Midbrain (tissue), 1 donor: ENCODE results near the gene HM13.
"Not testable (repeated sequence)": the region's sequence is repeated elsewhere in the genome, so short reads cannot be mapped to it uniquely, and the experiment has no call there.

Experiments used
- DNase-seq: peaks from one replicate; lab custom pipeline; 2025; lab: John Stamatoyannopoulos, UW

Gene HM13

DNA sequence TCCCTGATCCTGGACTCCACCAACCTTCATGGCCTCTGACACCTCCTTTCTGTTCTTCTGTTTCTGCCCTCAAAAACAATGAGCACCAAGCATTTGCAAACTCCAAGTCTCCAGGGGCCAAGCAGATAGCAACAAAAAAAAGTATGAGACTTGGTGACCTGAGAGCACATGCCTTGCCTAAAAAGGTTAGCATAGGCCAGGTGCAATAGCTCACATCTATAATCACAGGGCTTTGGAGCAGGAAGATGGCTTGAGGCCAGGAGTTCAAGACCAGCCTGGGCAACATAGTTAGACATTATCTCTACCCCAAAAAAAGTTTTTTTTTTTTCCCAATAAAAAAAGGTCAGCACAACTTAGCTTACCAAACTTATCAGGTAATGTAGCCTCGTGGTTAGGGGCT lies 13.7 kb upstream of the HM13 start:
- DNase-seq: no peak

DNA sequence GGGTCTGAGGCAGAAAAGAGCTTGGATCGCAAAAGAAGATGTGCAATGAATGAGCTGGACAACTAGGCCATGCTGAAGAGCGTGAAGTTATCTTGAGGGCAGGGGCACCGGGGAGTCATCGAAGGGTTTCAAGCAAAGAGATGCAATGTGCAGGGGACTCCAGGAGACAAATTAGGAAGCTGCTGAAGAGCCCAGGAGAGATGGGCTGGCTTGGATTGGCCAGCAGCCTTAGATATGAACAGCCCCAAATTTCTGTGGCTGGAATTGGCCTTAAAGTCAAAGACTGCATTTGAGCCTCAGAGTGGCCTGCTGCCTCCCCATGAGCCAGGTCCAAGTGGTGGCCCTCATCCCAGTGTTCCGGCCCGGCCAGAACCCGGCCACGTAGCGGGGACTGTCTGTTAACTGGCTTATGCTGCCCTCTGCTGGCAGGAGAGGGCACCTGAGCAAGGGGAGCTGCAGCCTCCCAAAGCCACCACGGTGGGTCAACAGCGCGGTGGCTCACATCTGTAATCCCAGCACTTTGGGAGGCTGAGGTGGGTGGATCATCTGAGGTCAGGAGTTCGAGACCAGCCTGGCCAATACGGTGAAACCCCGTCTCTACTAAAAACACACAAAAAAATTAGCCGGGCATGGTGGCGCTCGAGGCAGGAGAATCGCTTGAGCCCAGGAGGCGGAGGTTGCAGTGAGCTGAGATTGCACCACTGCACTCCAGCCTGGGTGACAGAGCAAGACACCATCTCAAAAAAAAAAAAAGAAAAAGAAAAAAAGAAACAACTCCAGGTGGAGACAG lies 11.2 kb upstream of the HM13 start:
- peak; percentile 84 for DNase-seq

DNA sequence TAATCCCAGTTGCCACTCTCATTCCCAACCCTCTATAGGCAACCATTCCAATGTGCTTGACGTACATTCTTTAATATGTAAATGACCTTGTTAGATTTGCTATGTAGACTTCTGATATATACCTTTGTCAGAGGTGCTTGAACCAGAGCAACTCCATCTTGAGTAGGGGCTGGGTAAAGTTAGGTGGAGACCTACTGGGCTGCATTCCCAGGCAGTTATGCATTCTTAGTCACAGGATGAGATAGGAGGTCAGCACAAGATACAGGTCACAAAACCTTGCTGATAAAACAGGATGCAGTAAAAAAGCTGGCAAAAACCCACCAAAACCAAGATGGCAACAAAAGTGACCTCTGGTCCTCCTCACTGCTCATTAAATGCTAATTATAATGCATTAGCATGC lies 8.3 kb upstream of the HM13 start:
- DNase-seq: no peak

DNA sequence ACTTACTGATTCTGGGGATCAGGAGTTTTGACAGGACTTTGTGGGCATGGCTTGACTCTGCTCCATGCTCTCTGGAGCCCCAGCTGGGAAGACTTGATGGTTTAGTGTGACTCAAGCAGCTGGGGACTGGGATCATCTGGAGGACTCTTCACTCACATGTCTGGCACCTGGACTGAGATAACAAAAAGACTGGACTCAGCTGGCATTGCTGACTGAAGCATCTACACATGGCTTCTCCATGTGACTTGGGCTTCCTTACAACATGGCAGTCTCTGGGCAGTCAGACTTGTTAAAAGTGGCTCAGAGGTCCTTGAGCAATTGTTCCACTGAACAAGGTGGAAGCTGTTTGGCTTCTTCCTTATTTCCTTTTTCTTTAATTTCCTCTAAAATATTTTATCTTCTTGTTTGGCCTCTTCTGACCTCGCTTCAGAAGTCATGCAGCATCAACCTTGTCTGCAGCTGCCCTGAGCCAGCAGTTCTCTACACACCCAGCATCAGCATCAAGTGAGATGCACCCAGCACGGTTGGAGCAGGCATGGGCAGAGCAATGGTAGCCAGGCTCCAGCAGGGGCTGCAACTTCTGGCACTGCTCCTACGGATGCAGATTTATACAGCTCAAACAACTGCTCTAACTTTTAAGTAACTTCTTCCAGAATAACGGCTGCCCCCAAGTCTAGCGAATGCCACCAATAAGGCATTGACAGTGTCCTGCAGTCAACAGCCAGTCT lies 5.6 kb upstream of the HM13 start:
- DNase-seq: no peak

DNA sequence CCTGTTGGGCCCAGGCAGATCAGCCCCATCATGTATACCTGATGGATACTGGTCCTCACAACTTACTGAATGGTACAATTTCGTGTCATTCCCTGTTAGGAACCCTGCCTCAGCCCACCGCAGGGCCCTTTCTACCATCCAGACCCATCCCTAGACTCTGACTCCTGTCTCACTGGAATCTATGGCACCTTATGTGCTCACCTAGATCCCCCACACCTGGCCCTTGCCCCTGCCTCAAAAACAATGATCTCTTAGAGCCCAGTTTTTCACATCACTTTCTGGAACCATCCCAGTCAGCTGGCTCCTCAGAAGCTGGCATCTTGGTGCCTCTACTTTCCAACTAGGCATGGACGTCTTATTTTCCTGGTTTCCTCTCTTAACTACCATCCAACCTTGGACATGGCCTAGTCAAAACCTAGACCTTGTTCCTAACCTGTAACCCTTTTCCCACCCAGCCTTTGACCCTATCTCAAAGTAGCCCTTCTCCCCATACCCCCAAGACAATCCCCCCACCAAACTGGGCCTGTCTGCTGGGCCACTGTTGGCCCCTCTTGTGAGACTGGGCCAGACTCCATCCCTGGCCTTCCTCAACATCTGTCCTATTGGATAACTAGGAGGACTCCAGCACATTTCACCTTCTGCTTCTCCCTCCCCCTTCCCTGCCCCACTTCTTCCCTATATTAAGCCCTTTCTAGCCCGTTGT lies 981 bp downstream of the HM13 start:
- DNase-seq: no peak

DNA sequence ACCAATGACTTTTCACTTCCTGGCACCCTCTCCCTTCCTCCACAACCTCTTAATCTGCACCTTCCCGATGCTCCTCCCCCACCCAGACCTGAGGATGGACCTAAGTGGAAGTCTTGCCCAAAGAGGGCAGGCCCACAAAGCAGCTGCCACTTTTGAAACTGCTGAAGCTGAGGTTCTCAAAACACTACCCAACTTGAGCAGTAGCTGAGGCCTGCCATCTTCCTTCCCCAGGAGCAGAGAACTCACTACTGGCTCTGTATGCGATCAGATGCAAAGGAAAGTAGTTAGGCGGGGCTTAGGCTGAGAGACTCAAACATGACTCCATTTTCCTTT lies 1.5 kb downstream of the HM13 start:
- DNase-seq: no peak

DNA sequence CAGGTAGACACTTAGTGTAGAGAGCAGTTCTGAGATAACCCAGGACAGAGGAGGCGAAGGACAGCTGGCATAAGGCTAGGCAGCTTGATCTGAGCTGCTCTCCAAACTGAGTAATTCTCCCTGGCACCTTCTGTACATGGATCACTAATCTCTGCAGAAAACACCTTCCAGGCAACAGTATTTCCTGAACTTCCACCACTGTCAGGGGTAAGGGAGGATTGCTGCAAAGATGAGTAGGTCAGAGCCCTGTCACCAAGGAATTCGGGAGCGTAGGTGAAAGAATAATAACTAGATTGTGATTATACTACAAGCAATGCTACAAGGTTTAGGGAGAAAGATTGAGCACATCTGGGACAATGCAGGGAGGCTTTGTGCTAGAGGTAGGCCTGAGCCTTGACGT lies 1.9 kb downstream of the HM13 start:
- no peak for DNase-seq

DNA sequence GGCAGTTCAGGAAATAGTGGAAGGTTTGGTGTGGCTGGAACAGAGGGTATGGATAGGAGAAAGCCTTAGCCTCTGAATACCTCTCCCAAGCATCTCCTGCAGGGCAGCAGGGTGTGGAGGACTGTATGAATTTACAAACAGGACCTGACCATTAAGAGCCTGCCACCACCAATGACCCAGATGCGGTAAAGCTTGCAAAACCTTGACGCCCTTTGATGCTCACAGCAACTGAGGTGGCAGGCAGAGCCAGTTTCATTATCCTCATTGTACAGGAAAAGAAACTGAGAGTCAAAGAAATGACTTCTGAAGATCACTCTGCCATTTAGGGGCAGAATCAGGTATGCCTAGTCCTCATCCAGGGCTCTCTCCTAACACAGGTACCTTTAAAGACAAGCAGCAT lies 2.4 kb downstream of the HM13 start:
- DNase-seq: no peak

DNA sequence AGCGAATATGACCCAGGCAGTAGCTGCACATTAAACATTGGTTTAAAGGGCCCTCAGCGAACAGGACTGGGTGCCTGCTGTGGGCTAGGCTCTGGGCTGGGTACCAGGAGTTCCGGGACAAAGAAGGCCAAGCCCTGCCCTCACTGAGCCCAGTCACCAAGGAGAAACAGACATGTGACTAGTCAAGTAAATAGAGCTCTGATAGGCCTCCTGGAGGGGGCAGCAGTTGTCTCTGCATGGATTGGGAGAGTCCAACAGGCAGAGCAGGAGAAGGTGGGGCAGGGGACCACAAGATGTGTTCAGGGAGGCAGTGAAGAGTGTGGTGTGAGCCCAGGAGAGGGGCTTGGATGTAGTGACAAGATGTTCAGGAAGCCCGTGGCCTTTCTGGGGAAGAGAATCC lies 3.1 kb downstream of the HM13 start:
- no peak for DNase-seq

DNA sequence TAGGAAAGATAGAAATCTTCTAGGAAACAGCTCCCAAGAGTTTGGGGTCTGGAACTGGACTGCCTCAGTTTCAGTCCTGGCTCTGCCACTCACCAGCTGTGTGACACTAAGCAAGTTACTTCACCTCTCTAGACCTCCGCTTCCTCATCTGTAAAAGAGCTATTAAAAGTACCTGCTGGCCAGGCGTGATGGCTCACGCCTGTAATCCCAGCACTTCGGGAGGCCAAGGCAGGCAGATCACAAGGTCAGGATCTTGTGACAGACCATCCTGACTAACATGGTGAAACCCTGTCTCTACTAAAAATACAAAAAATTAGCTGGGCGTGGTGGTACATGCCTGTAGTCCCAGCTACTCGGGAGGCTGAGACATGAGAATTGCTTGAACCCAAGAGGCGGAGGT lies 7.0 kb downstream of the HM13 start:
- DNase-seq: not testable (repeated sequence)

DNA sequence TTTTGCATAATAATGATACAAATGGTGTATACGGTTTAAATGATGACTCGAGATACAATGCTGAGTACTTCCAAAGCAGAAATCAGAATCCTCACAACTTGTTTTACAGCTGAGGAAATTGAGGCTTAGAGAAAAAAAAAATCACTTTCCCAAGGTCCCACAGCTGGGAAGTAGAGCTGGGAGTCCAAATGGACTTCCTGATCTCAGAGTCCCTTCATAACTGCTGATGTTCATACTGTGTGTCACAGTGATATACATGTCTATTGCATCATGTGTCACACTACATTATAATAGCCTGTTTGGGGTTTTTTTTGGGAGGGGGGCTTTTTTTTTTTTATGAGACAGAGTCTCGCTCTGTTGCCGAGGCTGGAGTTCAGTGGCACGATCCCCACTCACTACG lies 8.5 kb downstream of the HM13 start:
- DNase-seq: no peak

DNA sequence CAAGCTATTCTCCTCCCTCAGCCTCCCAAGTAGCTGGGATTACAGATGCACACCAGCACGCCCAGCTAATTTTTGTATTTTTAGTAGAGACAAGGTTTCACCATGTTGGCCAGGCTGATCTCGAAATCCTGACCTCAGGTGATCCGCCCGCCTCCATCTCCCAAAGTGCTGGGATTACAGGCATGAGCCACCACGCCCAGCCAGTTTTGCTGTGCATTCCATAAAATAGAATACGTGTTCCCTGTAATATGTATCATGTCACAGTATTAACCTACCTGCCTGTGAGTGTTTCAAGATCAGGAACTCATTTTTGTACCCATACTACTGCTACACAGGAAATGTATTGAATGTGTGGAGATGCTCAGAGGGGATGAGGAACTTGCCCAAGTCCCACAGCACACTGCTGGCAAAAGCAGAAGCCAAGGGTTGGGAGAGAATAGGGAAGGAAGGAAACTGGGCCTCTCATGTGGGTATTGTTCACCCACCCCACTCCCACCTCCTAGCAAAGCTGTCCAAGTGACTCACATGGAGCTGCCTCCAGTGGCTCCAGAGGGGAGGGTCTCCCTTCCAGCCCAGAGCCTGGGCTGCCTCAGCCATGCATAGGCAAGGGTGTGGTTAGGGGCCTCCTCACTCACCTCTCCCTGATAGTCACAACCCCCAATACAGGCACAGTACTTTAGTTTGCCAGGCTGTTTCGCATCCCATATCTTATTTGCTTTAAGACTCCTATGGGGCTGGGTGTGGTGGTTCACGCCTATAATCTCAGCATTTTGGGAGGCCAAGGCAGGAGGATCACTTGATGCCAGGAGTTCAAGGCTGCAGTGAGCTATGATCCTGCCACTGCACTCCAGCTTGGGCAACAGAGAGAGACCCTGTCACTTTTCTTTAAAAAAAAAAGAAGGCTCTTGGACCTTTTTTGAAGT lies 9.4 kb downstream of the HM13 start:
- peak; percentile 29 for DNase-seq

DNA sequence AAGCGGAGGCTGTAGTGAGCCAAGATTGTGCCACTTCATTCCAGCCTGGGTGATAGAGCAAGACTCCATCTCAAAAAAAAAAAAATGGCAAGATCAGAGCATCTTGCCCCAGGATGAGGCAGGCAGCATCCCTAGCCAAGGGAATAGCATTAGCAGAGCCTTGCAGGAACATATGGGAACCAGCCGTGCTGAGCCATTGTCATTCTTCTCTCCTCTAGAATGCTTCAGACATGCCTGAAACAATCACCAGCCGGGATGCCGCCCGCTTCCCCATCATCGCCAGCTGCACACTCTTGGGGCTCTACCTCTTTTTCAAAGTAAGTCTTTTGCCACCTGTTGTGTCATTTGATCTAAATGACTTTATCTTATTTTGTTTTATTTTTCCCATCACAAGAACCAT lies 13.0 kb downstream of the HM13 start:
- no peak for DNase-seq

DNA sequence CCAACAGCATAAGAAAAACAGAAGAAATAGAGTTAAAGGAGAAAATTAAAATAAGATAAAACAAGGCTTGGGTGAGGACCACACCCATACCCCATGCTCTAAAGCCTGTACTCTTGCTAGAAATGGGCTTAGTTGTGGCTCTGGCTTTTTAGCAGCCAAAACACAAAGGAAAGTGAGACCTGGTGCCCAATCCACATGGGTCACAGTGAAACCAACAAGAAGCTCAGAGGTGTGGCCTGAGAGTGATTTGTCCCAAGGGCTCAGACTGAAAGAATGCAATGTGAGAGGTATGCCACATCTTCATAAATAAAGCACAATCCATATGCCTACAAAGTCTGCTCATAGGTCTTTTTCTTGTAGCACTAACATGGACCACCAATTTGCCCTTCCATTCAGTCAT lies 21.1 kb downstream of the HM13 start:
- no peak for DNase-seq

DNA sequence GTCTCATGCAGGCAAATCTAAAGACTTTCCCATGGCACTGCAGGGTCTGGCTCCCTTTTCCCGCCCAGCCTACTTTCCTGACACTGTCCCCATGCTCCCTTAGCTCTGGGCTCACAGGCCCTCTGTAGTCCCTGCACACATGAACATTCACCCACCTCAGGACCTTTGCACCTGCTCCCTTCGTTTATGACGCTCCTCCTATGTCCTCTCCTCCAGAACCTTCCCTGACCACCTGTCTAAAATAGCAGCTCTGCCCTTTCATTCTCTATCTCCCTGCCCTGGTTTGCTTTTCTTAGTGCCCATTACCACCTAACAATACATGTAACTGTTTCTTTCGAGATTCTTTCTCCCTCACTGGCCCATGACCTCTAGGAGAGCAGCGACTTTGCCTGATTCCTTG lies 22.3 kb downstream of the HM13 start:
- no peak for DNase-seq

DNA sequence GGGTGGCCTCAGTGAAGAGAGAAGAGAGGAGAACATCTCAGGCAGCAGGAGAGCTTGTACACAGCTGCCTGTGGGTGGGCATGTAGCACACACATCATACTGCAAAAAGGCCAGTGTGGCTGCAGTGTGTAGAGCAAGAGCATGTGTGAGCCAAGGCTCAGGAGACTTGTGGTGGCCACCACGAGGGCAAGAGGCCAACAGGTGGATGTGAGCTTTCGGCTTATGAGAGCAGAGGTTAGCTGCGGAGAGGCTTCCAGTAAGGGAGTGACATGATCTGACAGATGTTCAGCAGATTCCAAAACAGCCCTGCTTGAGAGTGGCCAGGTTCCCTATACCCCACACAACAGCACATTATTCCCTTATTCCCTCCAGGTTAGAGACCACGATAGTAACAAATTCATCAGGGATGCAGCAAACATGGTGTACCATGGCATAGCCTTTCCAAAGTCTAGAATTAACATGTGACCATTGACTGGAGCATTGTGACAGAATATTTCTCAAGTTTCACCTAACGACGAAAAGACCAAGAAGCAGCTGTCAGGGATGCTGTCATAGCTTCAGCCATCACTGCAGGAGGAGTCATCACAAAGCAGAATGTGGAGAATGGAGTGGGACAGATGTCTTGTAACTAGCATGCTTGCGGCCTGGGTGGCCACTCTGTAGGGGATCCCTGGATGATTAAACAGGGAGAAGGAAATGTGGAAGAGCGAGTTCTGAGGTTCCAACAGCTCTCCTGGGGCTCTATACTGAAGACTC lies 23.1 kb downstream of the HM13 start:
- no peak for DNase-seq

DNA sequence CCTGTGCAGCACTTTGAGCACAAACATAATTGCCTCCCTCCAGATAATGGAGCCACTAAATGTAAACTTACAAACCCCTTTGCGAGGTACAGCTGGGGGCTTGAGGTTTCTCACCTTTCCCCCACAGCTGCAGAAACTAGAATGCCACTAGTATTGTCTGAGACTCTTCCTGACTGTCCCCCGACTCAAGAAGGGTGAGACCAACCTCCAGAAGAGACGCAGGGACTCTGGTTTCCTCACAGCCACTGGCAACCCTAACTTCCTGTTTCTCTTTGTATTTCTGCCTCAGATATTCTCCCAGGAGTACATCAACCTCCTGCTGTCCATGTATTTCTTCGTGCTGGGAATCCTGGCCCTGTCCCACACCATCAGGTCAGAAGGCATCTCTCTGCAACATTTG lies 23.6 kb downstream of the HM13 start:
- no peak for DNase-seq

DNA sequence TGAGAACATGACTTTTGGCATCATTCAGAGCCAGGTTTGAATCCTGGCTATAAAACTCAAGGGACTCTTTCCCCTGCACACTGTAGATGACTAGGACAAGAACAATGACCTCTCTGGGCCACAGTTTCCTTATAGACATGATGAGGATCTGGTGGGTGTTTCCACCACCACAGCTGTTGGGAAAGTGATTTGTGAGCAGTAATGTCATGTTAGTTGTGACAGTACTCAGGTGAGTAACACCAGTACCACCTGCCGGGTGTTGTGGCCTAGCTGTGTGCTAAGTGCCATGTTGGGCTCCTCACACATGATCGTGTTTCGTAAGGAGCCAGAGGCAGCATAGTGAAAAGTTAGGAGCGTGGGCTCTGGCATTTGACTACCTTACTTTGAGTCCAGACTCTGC lies 24.1 kb downstream of the HM13 start:
- no peak for DNase-seq

DNA sequence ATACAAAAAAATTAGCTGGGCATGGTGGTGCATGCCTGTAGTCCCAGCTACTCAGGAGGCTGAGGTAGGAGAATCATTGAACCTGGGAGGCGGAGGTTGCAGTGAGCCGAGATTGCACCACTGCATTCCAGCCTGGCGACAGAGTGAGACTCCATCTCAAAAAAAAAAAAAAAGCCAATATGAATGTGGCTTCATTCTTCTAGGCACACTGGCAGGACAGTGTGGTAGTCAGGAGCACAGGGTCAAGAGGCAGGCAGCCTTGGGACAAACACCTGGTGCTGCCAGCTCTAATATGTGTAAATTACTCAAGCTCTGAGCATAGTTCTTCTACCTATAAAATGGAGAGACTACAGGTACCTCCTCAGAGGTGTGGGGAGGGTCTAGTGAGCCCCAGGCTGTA lies 25.4 kb downstream of the HM13 start:
- DNase-seq: not testable (repeated sequence)

DNA sequence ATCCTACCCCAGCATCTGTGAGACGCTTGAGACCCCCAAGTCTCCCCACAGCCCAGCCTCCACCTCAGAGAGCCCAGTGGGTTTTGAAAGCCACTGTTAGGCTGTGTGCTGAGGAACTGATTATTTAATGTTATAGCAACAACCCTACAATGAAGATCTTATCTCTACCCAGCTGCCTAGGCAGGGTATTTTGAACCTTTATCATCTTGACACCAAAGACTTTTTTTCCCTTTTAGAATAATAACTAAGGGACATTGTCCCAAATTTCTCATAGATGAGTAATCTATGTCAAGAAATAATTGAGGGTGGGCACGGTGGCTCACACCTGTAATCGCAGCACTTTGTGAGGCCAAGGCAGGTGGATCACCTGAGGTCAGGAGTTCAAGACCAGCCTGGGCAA lies 26.2 kb downstream of the HM13 start:
- DNase-seq: no peak

DNA sequence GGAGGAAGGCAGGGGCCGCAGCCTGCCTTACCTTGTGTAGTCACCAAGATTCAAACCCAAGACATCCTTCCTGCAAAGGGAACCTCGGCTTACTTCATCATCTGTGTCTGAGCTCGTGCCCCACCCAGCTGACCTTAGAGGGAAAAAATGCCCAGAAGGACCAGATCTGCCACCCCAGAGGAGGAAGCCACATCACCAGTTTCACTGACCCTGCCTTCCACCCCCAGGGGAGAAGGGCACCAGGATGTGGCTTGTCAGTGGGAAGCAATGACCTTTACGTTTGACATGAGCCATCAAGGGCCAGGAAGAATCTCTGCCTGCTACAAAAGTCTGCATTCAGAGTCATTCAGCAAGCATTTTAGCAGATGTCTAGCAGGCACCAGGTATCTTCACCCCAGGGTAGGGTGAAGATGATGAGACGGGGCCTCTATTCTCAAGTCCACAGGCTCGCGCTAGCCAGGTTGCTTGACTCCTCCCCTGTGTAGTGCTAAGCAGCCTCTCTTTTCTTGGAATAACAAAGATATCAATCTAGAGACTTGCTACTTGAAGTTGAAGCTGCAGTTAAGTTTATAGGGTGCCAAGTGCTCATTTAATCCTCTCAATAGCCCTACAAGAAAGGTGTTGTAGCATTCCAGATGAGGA lies 28.1 kb downstream of the HM13 start:
- no peak for DNase-seq
